8988T (cell line): ENCODE measurements around the gene DNAAF3.

ENCODE experiments used
- DNase-seq: peaks from one replicate; pipeline ENCODE4 v3.0.0; 2011

The DNAAF3 gene

DNA sequence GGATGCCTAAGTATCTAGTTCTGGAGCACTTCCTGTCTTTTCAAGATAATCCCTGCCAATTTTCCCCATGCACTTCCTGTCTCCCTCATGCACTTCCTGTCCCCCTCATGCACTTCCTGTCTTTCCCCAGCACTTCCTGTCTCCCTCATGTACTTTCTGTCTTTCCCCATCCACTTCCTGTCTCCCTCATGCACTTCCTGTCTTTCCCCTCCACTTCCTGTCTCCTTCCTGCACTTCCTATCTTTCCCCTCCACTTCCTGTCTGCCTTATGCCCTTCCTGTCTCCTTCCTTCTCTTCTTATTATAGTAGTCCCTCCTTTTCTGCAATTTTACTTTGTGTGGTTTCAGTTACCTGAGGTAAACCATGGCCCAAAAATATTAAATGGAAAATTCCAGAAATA, 14.4 kb downstream of the DNAAF3 start:
- DNase-seq: no peak

DNA sequence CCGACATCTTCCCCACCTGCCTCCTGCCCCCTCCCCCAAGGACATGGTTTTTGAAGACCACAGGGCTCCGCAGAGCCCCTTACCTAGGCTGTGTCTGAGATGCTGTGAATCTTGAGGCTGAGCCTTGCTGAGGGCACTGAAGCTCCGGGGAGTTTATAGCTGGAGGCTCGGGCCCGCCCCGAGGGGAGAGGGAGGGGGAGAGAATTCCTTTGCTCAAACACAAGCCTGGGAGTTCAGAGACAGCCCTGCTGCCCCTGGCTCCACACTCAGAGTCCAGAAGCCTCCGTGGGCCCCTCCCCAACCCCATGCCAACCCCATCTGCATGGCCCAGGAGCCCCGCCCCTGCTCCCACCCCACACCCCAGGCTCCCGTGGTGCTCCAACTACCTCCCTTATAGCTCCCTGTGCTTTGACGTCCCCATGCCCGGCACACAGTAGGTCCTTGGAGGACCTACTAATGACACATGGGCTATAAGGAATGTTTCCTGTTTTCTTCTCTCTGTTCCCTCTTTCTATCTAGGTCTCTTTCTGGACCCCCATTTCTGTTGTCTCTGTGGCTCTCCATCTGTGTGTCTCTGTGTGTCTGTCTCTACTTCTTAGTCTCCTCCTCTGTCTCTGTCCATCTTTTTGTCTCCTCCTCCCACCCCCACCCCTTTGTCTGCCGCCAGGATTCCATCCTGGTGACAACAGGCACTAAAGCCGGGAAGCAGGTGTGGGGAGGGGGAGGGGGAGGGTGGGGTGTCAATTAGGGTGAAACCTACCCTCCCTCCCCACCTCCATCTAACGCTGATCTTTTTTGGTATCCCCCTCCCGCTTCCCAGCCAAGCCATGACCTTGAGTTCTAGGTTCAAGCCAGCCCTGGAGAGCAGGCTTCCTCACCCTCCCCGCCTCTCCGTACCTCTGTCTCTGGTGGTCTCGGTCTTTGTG, 17.1 kb downstream of the DNAAF3 start, which contains the start of gene TNNT1:
TSS of gene TNNT1 (minus strand) at position 129 of the 926 bp plus-strand sequence. CDS start 2,049 bp downstream, outside the sequence.
- DNase-seq: no peak

DNA sequence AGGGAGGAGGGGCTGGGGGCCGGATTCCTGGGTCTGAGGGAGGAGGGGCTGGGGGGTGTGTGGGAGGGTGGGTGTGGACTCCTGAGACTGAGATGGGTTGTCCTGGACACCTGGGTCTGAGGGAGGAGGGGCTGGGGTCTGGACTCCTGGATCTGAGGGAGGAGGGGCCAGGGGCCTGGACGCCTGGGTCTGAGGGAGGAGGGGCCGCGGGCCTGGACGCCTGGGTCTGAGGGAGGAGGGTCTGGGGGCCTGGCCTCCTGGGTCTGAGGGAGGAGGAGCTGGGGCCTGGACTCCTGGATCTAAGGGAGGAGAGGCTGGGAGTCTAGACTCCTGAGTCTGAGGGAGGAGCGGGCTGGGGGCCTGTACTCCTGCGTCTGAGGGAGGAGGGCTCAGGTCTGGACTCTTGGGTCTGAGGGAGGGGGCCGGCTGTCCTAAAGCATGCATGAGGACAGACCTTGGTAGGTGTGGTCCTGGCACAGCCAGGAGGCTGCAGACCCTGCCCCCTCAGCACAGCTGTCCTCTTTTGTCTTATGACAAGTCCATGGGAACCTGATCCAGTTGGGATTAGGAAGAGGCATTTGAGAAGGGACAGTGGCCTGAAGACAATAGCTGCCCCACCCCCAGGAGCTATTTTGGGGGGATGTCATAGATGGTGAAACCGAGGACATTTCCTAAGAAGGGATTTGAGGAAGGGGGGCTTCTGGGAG, 18.7 kb downstream of the DNAAF3 start:
- DNase-seq: no peak

DNA sequence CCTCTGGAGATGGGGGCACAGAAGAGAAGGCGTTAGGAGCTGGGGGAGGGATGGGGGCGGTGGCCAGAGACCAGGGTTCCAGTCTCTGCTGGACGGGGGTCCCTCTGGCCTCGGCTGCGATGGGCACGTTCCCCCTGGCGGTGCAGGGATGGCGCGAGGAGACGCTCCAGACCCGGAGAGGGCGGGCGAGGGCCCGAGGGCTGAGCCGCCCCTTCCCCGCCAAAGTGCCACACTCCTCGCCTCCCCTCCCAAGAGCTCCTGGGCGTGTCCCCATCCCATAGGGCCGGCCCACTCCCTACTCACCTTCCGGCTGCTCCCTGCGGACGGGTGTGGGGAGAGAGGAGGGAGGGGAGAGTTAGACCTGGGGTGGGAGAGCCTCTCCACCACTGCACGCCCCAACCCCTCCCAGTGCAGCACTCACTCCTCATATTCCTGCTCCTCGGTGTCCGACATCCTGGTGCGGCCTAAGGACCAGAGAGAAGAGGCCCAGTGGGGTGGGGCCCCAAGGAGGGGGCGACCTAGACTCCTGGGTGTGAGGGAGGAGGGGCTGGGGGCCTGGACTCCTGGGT, 19.6 kb downstream of the DNAAF3 start:
- DNase-seq: peak; percentile 59

DNA sequence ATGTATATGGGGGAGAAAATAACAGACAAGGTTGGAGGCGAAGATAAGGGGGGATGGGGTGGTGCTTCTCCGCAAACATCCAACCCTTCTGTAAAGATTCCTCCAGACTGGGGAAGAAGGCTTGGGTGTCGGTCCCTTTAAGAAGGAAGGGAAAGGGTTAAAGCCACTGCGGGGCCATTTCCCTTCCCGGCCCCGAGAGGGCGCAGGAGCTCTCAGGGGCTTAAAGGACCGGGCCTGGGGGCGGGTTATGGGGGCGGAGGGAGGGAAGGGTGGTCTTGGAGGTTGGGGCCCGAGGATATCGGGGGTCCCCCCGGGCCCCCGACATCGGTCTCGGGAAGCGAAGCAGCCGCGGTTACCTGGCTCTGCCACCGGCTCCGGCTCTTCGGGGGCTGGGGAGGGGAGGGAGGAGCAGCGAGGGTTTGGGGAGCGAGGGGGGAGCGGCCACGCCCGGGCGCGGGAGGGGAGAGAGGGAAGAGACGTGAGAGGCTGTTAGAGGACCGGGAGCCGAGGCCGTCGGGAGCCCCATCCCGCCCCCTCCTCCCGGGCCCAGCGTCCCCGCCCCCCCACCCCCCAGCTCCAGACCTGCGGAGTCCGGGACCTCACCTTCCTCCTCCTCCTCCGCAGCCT, 20.2 kb downstream of the DNAAF3 start:
- DNase-seq: peak; percentile 53

DNA sequence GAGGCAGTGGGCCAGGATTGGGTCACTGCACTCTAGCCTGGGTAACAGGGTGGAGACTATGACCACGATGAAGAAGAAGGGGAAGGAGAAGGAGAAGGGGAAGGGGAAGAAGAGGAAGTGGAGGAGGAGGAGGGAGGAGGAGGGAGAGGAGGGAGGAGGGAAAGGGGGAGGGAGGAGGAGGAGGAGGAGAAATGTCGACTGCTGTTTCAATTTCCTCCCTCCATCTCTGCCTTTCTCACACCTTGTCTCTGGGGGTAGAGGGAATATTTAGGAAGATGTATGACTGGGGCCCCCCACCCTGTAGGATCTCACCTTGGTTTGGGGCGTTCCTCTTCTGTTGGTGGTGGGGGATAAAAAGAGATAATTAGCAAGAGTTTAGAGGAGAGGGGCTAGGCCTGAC, 21.2 kb downstream of the DNAAF3 start:
- no peak for DNase-seq

DNA sequence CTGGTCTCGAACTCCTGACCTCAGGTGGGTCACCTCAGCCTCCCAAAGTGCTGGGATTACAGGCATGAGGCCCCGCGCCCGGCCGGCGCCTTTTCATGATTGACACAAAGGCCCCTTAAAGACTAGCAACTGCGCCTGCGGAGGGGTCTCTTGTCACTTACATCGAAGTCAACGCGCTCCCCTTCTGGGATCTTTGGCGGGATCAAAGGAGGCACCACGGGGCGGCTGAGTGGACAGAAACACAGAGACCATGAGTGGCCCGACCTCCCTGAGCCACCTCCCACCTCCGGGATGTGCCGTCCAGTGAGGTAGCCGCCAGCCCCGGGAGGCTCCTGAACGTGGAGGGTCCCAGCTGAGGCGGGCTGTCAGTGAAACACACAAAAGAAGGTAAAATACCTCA, 24.7 kb downstream of the DNAAF3 start:
- DNase-seq: no peak

DNA sequence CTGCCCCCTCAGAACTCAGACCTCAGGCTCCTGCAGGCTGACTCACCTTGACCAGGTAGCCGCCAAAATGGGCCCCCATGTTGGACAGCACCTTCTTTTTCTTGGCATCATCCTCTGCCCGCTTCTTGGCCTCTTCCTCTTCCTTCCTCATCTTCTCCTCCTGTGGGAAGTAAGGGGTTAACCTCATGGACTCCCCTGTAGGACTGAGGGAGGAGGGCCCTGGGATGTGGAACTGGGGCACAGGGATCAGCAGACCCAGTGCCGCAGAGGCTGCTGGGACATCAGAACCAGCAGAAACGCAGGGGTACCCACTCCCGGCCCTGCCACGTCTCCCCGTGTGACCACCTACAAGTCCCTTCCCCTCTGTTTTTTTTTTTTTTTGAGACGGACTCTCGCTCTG, 28.5 kb downstream of the DNAAF3 start:
- DNase-seq: no peak

DNA sequence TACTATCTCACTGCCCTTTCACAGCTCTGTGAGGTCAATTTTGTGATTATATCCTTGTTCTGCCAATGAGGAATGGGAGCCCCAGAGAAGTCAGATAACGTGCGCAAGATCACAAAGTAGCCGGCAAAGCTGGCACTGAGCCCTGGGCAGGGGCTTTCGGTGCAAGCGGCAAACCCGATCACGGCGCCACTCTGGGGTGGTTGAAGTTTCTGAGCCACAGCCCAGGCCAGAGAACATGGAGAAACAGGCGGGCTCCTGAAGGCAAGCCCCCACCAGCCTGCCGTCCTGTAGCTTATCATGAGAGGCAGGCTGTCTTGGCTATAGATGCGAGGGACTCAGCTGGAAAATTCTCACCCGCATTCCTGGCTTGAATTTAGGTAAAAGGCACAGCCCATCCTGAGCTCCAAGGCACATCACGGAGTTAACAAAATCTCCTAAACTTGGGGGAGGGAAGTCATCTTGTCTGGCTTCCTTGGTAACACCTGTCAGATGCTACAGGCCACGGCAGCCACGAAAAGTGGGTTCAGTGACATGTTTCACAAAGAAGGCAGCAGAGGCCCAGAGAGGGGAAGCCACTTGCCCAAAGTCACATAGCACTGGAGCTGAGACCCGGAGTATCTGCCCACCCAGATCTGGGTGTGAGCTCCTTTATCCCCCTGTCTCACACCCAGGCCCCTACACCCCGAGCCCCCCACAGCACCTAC, 29.9 kb downstream of the DNAAF3 start:
- DNase-seq: no peak

DNA sequence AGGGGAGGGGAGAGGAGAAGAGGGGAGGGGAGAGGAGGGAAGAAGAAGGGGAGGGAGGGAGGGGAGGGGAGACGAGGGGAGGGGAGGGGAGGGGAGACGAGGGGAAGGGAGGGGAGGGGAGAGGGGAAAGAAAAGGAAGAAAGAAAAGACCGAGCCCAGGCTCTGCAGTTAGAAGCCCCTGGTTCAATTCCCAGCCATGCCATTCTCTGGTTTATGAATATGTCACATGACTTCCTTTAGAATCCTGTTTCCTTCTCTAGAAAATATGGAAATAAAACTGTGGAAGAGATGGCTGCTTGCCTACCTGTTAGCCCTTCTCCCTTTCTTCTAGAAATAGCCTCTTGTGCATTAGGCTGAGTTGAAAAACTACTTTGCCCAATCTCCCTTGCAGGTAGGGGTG, 31.7 kb downstream of the DNAAF3 start:
- no peak for DNase-seq

DNA sequence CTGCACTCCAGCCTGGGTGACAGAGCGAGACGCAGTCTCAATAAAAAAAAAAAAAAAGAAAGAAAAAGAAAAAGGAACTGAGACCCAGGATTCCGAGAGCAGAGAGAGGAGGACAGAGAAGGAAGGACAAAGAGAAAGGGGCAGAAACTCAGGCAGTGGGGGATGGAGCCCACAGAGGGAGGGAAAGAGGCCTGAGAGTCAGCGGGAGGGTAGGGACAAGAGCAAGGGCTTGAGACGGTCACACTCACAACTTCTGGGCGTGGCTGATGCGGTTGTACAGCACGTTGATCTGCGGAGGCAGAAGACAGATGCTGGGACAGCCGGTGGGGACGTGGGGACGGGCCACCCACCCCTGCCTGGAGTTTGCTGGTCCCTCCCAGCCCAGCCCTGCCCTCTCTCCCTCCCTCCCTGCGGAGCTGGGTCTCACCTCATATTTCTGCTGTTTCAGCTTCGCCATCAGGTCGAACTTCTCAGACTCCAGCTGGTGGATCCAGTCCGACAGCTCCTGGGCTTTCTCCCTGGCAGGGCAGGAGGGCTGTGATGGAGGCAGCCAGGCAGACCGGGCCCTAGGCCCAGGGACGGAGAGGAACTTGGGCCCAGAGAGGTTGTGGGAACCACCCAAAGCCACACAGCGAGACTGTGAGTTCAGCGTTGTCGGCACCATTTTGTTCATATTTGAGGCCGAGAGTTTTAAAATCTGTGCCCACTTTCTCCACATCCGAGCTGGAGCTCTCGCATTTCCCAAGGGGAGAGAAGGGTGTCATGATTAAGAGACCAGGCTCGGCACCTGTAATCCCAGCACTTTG, 32.6 kb downstream of the DNAAF3 start:
- no peak for DNase-seq

DNA sequence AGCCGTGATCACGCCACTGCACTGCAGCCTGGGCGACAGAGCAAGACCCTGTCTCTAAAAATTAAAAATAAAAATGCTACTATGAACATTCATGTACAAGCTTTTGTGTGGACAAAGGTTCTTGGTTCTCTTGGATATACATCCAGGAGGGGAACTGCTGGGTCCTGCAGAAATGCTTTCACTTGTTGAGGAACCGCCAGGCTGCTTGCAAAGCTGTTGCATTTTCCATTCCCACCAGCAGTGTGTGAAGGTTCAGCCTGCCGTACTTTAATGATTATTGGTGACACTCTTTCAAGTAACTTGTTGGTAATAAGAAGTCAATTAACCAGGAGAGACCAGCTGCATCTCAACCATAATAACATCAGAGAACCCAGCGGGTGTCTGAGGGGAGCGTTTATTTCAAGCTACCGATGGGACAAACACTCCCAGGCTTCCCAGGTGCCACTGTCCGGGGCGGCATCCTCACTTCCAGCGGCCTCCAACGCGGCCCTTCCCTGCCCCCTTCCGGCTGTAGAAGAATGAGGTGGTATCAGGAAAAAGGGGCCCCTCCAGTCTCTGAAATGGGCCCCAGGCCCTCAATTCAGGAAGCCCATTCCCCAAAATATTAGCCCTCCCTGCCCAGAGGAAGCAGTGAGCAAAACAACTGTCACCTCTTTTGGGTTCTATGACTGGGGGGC, 33.8 kb downstream of the DNAAF3 start:
- DNase-seq: no peak

DNA sequence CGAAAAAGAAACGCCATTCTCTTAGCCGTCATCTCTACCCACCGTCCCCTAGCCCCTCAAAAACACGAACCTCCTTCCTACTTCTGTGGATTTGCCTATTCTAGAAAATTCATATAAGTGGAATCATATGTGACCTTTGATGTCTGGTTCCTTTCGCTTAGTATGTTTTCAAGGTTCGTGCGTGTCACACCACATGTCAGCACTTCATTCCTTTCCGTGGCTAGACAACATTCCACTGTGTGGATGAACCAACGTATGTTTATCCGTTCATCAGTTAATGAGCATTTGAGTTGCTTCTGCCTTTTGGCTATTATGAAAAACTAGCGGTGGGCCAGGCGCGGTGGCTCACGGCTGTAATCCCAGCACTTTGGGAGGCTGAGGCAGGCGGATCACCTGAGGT, 35.0 kb downstream of the DNAAF3 start:
- DNase-seq: no peak

DNA sequence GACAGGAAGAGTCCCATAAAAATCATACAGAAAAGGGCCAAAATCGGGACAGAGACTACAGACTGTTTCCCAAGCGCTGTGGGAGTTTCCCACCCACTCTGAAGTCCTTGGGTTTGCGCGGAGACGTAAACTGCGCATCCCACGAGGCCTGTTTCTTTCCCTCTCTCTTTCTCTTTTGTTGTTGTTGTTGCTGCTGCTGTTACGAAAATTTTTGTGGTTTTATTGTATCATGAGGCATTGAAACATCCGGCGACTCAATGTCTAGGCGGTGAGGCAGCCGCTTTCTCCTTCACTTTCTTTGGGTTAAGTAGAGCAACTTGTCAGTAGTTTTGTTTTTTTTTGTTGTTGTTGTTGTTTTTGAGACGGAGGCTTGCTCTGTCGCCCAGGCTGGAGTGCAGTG, 47.4 kb downstream of the DNAAF3 start:
- DNase-seq: no peak

DNA sequence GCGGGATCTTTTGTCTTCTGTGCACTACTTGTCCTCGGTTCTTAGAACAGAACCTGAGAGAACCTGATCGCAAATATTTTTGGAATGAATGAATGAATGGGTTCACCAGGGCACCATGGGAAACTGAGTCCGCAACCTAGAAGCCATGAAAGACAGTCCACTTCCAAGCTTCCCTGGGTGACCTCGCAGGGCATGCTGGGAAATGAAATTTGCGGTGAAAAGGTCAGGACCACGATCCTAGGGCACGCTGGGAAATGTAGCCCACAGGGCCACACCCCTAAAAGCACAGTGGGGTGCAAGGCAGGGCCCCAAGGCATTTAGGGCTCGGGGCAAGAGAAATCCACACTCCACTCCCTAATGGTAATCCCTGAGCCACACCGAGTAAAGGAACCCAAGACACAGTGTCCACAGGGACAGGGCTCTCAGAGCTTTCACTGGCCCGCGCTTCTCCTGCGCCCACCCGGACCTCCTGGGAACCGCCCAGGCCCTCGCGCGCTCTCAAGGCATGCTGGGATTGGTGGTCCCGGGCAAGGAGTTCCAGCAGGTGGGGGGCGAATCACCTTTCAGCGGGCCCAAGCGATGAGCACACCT, 47.9 kb downstream of the DNAAF3 start:
- DNase-seq: no peak

DNA sequence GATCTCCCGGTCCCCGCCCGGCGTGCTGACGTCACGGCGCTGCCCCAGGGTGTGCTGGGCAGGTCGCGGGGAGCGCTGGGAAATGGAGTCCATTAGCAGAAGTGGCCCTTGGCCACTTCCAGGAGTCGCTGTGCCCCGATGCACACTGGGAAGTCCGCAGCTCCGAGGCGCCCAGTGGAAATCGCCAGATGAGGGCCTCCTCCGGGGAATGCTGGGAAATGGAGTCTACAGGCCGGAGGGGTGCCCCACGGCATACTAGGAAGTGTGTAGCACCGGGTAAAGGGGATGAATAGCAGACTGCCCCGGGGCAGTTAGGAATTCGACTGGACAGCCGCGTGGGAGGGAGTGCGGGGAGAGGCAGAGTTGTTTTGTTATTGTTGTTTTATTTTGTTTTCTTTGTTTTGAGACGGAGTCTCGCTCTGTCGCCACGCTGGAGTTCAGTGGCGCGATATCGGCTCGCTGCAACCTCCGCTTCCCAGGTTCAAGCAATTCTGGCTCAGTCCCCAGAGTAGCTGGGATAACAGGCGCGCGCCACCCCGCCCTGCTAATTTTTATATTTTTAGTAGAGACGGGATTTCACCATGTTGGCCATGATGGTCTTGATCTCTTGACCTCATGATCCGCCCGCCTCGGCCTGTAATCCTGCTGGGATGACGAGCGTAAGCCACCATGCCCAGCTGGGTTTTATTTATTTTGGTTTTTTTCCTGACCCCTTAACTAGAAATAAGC, 48.6 kb downstream of the DNAAF3 start:
- peak; percentile 95 for DNase-seq

DNA sequence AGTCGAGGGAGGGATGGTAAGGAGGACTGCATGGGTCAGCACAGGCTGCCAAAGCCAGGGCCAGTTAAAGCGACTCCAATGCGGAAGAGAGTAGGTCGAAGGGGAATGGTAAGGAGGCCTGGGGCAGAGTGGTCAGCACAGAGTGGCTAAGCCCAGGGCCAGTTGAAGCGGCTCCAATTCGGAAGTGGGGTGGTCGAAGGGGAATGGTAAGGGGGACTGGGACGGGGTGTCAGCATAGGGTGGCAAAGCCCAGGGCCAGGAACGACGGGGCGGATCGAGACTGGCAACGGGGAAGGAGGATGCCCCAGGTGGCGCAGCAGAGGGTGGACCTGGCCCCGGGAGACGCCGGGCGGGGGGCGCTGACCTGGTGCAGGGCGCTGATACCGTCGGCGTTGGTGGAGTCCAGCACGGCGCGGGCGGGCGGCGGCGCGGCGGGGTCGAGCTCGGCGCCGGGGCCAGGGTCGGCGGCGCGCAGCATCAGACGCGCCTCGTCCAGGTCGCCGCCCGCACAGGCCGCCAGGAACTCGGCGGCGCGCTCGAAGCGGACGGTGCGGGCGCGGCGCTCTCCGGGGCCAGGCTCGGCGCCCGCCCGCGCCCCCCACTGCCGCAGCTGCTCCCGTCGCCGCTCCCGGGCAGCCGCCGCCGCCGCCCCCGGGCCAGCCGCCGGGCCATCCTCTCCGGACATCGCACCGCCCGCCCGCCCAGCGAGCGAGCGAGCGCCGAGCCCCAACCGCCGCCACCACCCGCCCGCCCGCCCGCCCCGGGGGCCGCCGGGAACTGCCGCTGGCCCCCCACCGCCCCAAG, 49.4 kb downstream of the DNAAF3 start, which contains the start of gene PPP1R12C:
TSS of gene PPP1R12C (minus strand) at position 779 of the 804 bp plus-strand sequence. CDS start at position 685, 94 bp downstream.
- DNase-seq: no peak

DNA sequence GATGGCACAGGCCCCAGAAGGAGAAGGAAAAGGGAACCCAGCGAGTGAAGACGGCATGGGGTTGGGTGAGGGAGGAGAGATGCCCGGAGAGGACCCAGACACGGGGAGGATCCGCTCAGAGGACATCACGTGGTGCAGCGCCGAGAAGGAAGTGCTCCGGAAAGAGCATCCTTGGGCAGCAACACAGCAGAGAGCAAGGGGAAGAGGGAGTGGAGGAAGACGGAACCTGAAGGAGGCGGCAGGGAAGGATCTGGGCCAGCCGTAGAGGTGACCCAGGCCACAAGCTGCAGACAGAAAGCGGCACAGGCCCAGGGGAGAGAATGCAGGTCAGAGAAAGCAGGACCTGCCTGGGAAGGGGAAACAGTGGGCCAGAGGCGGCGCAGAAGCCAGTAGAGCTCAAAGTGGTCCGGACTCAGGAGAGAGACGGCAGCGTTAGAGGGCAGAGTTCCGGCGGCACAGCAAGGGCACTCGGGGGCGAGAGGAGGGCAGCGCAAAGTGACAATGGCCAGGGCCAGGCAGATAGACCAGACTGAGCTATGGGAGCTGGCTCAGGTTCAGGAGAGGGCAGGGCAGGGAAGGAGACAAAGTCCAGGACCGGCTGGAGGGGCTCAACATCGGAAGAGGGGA, 50.1 kb downstream of the DNAAF3 start:
- DNase-seq: no peak
